Measurements from ENCODE around the gene GPR42. TPM values are rescaled to one million over a fixed set of nuclear protein-coding genes. Genes with fewer than 3 reads are reported as not detected.

The GPR42 gene
- total RNA-seq, 4 donors from 2014 or later: not detected

GRCh38 chr19:35336166-35336955 lies 34.5 kb upstream of the GPR42 start:
- H3K4me3 ChIP-seq: no peak overlapping the region
- no peak for DNase-seq (ENCODE audit: low spot score in 2 of 2)
- no peaks in the 10 kb centered on the region for H3K36me3 ChIP-seq
- H3K9me3 ChIP-seq: no peaks in the 10 kb centered on the region
- H3K27ac ChIP-seq: no peak overlapping the region
- TF ChIP-seq POLR2A (IDR thresholded peaks at IDR 0.05) (no peak), EP300 (IDR thresholded peaks at IDR 0.05) (no peak), POLR2AphosphoS5 (IDR thresholded peaks at IDR 0.05) (no peak), CTCF (IDR thresholded peaks at IDR 0.05) (no peak)
- 92% methylated on average over 21 of the region's 21 CpGs for WGBS
- H3K4me1 ChIP-seq: no peaks in the 10 kb centered on the region
- H3K27me3 ChIP-seq: peaks cover 12% of the 10 kb centered on the region

- Histone ChIP-seq H3K36me3 (no peaks in the 10 kb centered on the region), H3K27ac (no peak overlapping the region), H3K9me3 (no peaks in the 10 kb centered on the region), H3K4me1 (no peaks in the 10 kb centered on the region), H3K27me3 (peaks cover 8% of the 10 kb centered on the region), H3K4me3 (no peak overlapping the region)
- DNase-seq (ENCODE audit: low spot score in 2 of 2): no peak
- TF ChIP-seq POLR2AphosphoS5 (IDR thresholded peaks at IDR 0.05): no peak
- no peak for TF ChIP-seq EP300 (IDR thresholded peaks at IDR 0.05)
- no peak for TF ChIP-seq POLR2A (IDR thresholded peaks at IDR 0.05)
- TF ChIP-seq CTCF (IDR thresholded peaks at IDR 0.05): no peak
- WGBS: 79% methylated on average over 25 of the region's 25 CpGs
Measured at GRCh38 chr19:35337097-35337983, 33.5 kb upstream of the GPR42 start.

- no peak for DNase-seq (ENCODE audit: low spot score in 2 of 2)
- TF ChIP-seq EP300 (IDR thresholded peaks at IDR 0.05) (no peak), POLR2A (IDR thresholded peaks at IDR 0.05) (no peak), CTCF (IDR thresholded peaks at IDR 0.05) (no peak), POLR2AphosphoS5 (IDR thresholded peaks at IDR 0.05) (no peak)
- Histone ChIP-seq H3K9me3 (no peaks in the 10 kb centered on the region), H3K4me3 (no peak overlapping the region), H3K4me1 (no peaks in the 10 kb centered on the region), H3K27ac (no peak overlapping the region), H3K27me3 (peaks cover 8% of the 10 kb centered on the region), H3K36me3 (no peaks in the 10 kb centered on the region)
- WGBS: 66% methylated on average over 7 of the region's 13 CpGs
Measured at GRCh38 chr19:35337984-35338296, 32.9 kb upstream of the GPR42 start.

- WGBS: 91% methylated on average over 11 of the region's 11 CpGs
- Histone ChIP-seq H3K36me3 (no peaks in the 10 kb centered on the region), H3K9me3 (no peaks in the 10 kb centered on the region), H3K4me1 (no peaks in the 10 kb centered on the region), H3K4me3 (no peak overlapping the region), H3K27ac (no peak overlapping the region), H3K27me3 (peaks cover 8% of the 10 kb centered on the region)
- DNase-seq (ENCODE audit: low spot score in 2 of 2): no peak
- no peak for TF ChIP-seq CTCF (IDR thresholded peaks at IDR 0.05)
- TF ChIP-seq EP300 (IDR thresholded peaks at IDR 0.05): no peak
- TF ChIP-seq POLR2AphosphoS5 (IDR thresholded peaks at IDR 0.05): no peak
- no peak for TF ChIP-seq POLR2A (IDR thresholded peaks at IDR 0.05)
Measured at GRCh38 chr19:35340431-35340830, 30.4 kb upstream of the GPR42 start.

- Histone ChIP-seq H3K27me3 (peaks cover 13% of the 10 kb centered on the region), H3K4me3 (no peak overlapping the region), H3K4me1 (no peaks in the 10 kb centered on the region), H3K36me3 (no peaks in the 10 kb centered on the region), H3K9me3 (no peaks in the 10 kb centered on the region), H3K27ac (no peak overlapping the region)
- WGBS: 90% methylated on average over 16 of the region's 16 CpGs
- no peak for DNase-seq (ENCODE audit: low spot score in 2 of 2)
- TF ChIP-seq POLR2A (IDR thresholded peaks at IDR 0.05): no peak
- no peak for TF ChIP-seq EP300 (IDR thresholded peaks at IDR 0.05)
- no peak for TF ChIP-seq POLR2AphosphoS5 (IDR thresholded peaks at IDR 0.05)
- TF ChIP-seq CTCF (IDR thresholded peaks at IDR 0.05): no peak
Measured at GRCh38 chr19:35341006-35341405, 29.9 kb upstream of the GPR42 start.

Measured in suprapubic skin (tissue), 4 donors.